Stimulated activated CD4-positive, alpha-beta T cell treated with anti-CD3 and anti-CD28 coated beads, Interleukin-2, amount 100 ng/mL, for 4 hours (primary cell): Measurements from ENCODE around the gene COX6A1.

Experiments
- DNase-seq: peaks from one replicate; pipeline ENCODE4 v3.0.0-alpha.2; 2020; ENCODE audit warnings: low read depth

Gene COX6A1

DNA sequence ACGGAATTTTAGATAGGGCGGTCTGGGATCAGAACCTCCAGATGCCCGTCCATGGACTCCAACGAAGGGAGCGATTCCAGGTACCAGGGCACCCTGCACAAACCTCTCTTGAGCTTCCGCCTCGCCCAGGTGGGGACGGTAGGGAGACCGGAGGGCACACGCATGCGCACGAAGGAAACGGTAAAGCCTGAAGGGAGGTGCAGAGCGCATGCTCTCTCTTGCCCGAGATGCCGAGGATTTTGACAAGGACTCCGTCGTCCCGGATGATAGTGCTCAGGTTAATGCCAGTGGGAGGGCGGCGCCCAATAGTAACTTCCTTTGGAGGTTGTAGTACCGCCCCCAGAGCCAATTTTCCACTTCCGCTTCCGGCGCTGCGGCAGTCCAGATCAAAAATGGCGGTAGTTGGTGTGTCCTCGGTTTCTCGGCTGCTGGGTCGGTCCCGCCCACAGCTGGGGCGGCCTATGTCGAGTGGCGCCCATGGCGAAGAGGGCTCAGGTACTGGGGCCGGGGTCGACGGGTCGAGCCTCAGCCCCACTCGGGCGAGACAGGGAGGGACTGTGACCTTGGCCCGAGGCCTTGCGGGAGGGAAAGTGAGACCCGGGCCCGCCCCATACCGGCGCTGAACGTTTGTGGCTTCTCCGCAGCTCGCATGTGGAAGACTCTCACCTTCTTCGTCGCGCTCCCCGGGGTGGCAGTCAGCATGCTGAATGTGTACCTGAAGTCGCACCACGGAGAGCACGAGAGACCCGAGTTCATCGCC is at the start of gene COX6A1:
Gene COX6A1 (plus strand): TSS at position 379 of the 760 bp plus-strand sequence. CDS start 14 bp downstream, at position 393.
- DNase-seq: peak; percentile 98

- no peak for DNase-seq
Measured at GRCh38 chr12:120388691-120389481, 49.0 kb upstream of the COX6A1 start.

- DNase-seq: no peak
Measured at GRCh38 chr12:120390540-120391120, 47.3 kb upstream of the COX6A1 start.

- no peak for DNase-seq
Measured at GRCh38 chr12:120394483-120395367, 43.2 kb upstream of the COX6A1 start.

GRCh38 chr12:120397824-120398540 is 39.9 kb upstream of the COX6A1 start:
- no peak for DNase-seq

DNA sequence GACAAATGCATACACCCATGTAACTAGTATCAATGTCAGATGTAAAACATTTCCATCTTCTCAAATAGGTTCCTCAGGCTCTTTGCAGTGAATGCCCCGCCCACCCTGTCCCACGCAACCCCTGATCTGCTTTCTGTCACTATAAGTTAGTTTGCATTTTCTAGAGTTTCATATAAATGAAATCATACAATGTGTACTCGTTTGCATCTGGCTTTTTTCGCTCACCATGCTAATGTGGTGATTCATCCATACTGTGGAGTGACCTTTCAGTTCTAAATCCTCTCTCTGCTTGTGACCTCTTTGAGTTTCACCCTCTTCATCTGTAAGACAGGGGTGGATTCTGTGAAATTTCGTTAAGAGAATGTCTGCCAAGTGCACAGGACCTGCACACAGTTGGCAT is 38.4 kb upstream of the COX6A1 start:
- DNase-seq: no peak

- DNase-seq: no peak
Measured at GRCh38 chr12:120402217-120402616, 35.7 kb upstream of the COX6A1 start.

- DNase-seq: no peak
Measured at GRCh38 chr12:120403869-120404268, 34.0 kb upstream of the COX6A1 start.

DNA sequence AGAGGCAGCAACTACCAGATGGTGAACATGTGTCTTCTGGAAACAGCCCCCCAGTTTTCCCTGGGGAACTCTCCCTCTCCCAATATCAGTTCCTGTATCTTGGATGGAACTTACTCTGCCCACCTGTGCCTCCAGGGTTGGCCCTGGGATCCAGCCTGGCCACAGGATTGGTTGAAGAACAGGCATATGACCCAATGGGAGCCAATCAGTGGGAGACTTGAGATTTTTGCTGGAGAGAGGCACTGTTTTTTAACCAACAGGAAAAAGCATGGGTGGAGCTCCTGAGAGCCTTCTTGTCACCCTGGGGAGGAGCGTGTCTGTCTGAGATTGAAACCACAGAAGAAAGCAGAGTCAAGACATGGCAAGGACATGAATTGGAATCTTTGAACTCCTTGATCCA is 33.6 kb upstream of the COX6A1 start:
- DNase-seq: no peak

DNA sequence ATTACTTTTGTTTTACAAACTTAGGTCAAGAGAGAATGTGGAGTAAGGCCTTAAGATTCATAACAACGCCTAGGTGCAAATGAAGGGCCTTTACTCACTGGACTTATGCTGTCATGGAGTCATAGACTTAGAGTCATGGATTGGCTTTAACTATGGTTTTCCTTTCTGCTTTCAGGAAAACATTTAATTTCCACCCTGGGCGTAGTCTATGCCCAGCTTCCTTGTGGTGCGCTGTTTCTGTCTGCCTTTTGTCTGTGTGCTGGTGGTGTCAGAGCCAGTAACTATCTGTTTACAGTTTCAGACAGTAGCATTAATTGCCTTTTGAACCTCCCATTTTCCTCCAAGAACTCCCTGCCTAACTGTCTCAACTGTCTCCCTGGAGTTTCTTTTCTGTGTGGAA is 31.8 kb upstream of the COX6A1 start:
- DNase-seq: no peak

DNA sequence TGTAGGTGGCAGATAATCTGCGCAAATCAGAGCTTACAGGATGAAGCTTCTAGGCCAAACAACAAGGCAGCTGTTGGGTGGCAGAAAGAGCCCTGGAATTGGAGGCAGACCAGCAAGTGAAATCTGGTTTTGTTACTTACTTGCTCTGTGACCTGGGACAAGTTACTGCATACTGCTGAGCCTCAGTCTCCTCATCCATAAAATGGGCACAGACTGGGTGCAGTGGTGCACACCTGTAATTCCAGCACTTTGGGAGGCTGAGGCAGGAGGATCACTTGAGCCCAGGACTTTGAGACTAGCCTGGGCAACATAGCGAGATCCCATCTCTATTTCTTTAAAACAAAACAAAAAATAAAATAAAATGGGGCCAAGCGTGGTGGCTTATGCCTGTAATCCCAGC is 31.4 kb upstream of the COX6A1 start:
- DNase-seq: no peak

GRCh38 chr12:120408771-120409170 is 29.1 kb upstream of the COX6A1 start:
- no peak for DNase-seq

- no peak for DNase-seq
Measured at GRCh38 chr12:120412421-120412820, 25.5 kb upstream of the COX6A1 start.

- DNase-seq: no peak
Measured at GRCh38 chr12:120413901-120414695, 23.8 kb upstream of the COX6A1 start.

- no peak for DNase-seq
Measured at GRCh38 chr12:120416490-120417216, 21.3 kb upstream of the COX6A1 start.

DNA sequence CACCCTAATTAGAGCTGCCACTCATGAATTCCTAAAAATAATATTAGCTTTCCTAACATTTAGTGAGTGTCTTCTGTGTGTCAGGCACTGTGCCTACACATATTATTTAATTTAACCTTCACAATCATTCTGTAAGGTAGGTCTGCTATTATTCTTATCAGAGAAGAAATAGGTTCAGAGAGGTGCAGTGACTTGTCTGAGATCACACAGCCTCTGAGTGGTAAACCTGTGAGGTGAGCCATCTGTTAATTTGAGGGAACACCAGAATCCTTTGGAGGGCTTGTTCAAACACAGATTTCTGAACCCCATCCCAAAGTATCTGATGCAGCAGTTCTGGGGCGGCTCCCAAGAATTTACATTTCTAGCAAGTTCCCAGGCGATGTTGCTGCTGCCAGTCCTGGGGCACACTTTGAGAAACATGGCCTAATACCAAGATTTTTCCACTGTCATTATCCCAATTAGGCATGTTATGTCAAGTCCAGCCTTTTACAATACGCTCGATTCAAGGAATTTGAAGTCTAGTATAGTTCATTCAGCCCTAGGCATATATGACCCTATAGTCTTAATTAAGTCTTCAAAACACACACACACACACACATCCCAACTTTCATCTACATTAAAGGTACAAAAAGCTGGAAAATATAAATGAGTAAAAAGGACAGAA is 19.9 kb upstream of the COX6A1 start:
- DNase-seq: no peak

- no peak for DNase-seq
Measured at GRCh38 chr12:120421701-120422100, 16.2 kb upstream of the COX6A1 start.

DNA sequence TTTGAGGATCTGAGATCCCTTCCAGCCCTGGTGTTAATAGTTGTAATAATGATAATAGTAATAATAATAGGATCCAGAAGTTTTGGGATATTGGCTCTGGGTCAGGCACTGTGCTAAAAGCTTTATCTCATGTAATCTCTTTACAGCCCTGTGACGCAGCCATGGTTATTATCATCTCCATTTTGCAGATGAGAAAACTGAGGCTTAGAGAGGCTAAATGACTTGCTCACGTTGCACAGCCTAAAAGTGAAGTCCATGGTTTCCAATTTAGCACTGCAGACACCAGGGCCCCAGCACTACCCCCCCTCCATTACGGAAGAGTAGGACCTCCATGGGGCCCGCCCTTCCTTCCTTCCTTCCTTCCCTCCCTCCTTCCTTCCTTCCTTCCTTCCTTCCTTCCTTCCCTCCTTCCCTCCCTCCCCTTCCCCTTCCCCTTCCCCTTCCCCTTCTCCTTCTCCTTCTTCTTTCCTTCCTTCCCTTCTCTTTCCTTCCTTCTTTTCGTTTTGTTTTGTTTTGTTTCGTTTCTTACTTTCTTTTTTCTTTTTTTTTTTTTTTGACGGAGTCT is 14.9 kb upstream of the COX6A1 start:
- no peak for DNase-seq

DNA sequence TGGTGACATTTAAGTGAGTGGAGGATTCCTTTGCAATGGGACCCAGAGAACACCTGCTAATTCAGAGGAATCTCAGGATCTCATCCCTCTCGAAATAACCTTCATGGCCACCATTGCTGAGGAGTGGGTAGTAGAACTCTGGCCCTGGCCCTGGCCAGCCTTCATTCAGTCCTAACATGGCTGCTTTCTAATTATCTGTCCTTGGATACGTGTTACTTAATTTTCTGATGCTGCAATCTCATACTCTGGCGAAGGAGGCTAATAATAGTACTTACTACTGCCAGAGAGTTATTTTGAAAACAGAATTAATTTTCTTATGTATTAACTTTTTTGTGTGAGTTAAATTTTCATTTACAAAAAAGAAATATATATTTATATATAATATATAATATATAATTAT is 12.1 kb upstream of the COX6A1 start:
- DNase-seq: no peak
